Mesodermal cell (in vitro differentiated cells): ENCODE measurements around the gene ZNRF1.

Source experiments
- H3K27ac ChIP-seq: 2 replicates; pipeline ENCODE4 v1.7.0; 2013; ENCODE audit warnings: mild to moderate bottlenecking, low read depth, low read length, moderate library complexity; ENCODE audit not compliant: severe bottlenecking
- H3K36me3 ChIP-seq: 2 replicates; pipeline ENCODE4 v1.7.1; 2013; ENCODE audit warnings: mild to moderate bottlenecking, low read length, moderate library complexity; ENCODE audit not compliant: control insufficient read depth, insufficient read depth
- H3K4me1 ChIP-seq: one replicate; pipeline ENCODE4 v1.7.1; 2013; ENCODE audit warnings: mild to moderate bottlenecking, low read length; ENCODE audit not compliant: insufficient read depth, control insufficient read depth, poor library complexity, severe bottlenecking
- H3K4me3 ChIP-seq: 2 replicates; pipeline ENCODE4 v1.7.0; 2013; ENCODE audit warnings: low read length, control low read depth, mild to moderate bottlenecking; ENCODE audit not compliant: insufficient read depth, poor library complexity, severe bottlenecking; ENCODE audit errors: extremely low read depth
- H3K9me3 ChIP-seq: 2 replicates; pipeline ENCODE4 v1.7.1; 2013; ENCODE audit warnings: mild to moderate bottlenecking, low read length, moderate library complexity; ENCODE audit not compliant: control insufficient read depth
- WGBS, 2 experiments: methylation state at CpG; one replicate each; pipeline ENCODE4 v1.1.5; 2013; ENCODE audit warnings: missing lambda C conversion rate in 2 of 2; ENCODE audit not compliant: insufficient coverage in 2 of 2; 5-methylcytosine and 5-hydroxymethylcytosine counted together

ZNRF1 gene

GRCh38 chr16:75079346-75079926, 80.6 kb downstream of the ZNRF1 start:
- WGBS, 2 experiments: 92 to 94% methylated on average over 5 to 6 of the region's 7 CpGs
- Histone ChIP-seq H3K4me3 (no peak overlapping the region), H3K27ac (no peak overlapping the region), H3K9me3 (no peaks in the 10 kb centered on the region), H3K4me1 (peaks cover 17% of the 10 kb centered on the region), H3K36me3 (peaks cover 12% of the 10 kb centered on the region)

- WGBS, 2 experiments: 89 to 93% methylated on average over 7 to 8 of the region's 8 CpGs
- Histone ChIP-seq H3K9me3 (no peaks in the 10 kb centered on the region), H3K27ac (no peak overlapping the region), H3K36me3 (peaks cover 15% of the 10 kb centered on the region), H3K4me3 (no peak overlapping the region), H3K4me1 (peaks cover 14% of the 10 kb centered on the region)
Measured at GRCh38 chr16:75080205-75081029, 81.6 kb downstream of the ZNRF1 start.

- Histone ChIP-seq H3K36me3 (peaks cover 15% of the 10 kb centered on the region), H3K4me1 (peaks cover 19% of the 10 kb centered on the region), H3K27ac (no peak overlapping the region), H3K4me3 (no peak overlapping the region), H3K9me3 (no peaks in the 10 kb centered on the region)
- WGBS, 2 experiments: 98% methylated on average over 5 to 6 of the region's 6 CpGs
Measured at GRCh38 chr16:75081179-75081859, 82.5 kb downstream of the ZNRF1 start.

- Histone ChIP-seq H3K4me1 (peaks cover 36% of the 10 kb centered on the region), H3K4me3 (no peak overlapping the region), H3K36me3 (peaks cover 4% of the 10 kb centered on the region), H3K9me3 (no peaks in the 10 kb centered on the region), H3K27ac (no peak overlapping the region)
- WGBS, 2 experiments: 93 to 100% methylated on average over 5 of the region's 5 CpGs
Measured at GRCh38 chr16:75083813-75084212, 85.0 kb downstream of the ZNRF1 start.

GRCh38 chr16:75085556-75085955, 86.7 kb downstream of the ZNRF1 start:
- 95 to 96% methylated on average over 2 of the region's 4 CpGs for WGBS, 2 experiments
- H3K9me3 ChIP-seq: no peaks in the 10 kb centered on the region
- no peak overlapping the region for H3K27ac ChIP-seq
- no peak overlapping the region for H3K4me3 ChIP-seq
- peaks cover 27% of the 10 kb centered on the region for H3K4me1 ChIP-seq
- H3K36me3 ChIP-seq: peaks cover 4% of the 10 kb centered on the region

- H3K27ac ChIP-seq: peak overlapping the region; percentile 23
Measured at GRCh38 chr16:75086281-75086680, 87.5 kb downstream of the ZNRF1 start.

GRCh38 chr16:75086688-75087374, 88.0 kb downstream of the ZNRF1 start:
- H3K9me3 ChIP-seq: no peaks in the 10 kb centered on the region
- no peak overlapping the region for H3K4me3 ChIP-seq
- 94 to 98% methylated on average over 7 of the region's 10 CpGs for WGBS, 2 experiments
- H3K36me3 ChIP-seq: peaks cover 4% of the 10 kb centered on the region
- peaks cover 27% of the 10 kb centered on the region for H3K4me1 ChIP-seq
- peak overlapping the region; percentile 79 for H3K27ac ChIP-seq

More at GRCh38 chr16:75086281-75086680, 87.5 kb downstream of the ZNRF1 start:
- Histone ChIP-seq H3K9me3 (no peaks in the 10 kb centered on the region), H3K36me3 (peaks cover 4% of the 10 kb centered on the region), H3K4me3 (no peak overlapping the region), H3K4me1 (peaks cover 27% of the 10 kb centered on the region)
- 83 to 100% methylated on average over 1 of the region's 1 CpG for WGBS, 2 experiments

- H3K27ac ChIP-seq: peak overlapping the region; percentile 79
- H3K4me1 ChIP-seq: peaks cover 27% of the 10 kb centered on the region
- WGBS, 2 experiments: 87 to 92% methylated on average over 6 to 7 of the region's 10 CpGs
- H3K4me3 ChIP-seq: no peak overlapping the region
- no peaks in the 10 kb centered on the region for H3K9me3 ChIP-seq
- H3K36me3 ChIP-seq: peaks cover 4% of the 10 kb centered on the region
Measured at GRCh38 chr16:75087375-75087979, 88.7 kb downstream of the ZNRF1 start.

- Histone ChIP-seq H3K9me3 (no peaks in the 10 kb centered on the region), H3K27ac (no peak overlapping the region)
- WGBS, 2 experiments: 95 to 97% methylated on average over 2 to 3 of the region's 3 CpGs
Measured at GRCh38 chr16:75088216-75088615, 89.4 kb downstream of the ZNRF1 start.

GRCh38 chr16:75088934-75089333, 90.1 kb downstream of the ZNRF1 start:
- peaks cover 5% of the 10 kb centered on the region for H3K36me3 ChIP-seq
- 82 to 100% methylated on average over 4 to 6 of the region's 8 CpGs for WGBS, 2 experiments

More at GRCh38 chr16:75088216-75088615, 89.4 kb downstream of the ZNRF1 start:
- peaks cover 4% of the 10 kb centered on the region for H3K36me3 ChIP-seq
- H3K4me1 ChIP-seq: peaks cover 27% of the 10 kb centered on the region
- no peak overlapping the region for H3K4me3 ChIP-seq

More at GRCh38 chr16:75088934-75089333, 90.1 kb downstream of the ZNRF1 start:
- Histone ChIP-seq H3K9me3 (no peaks in the 10 kb centered on the region), H3K4me1 (peaks cover 24% of the 10 kb centered on the region), H3K4me3 (no peak overlapping the region), H3K27ac (no peak overlapping the region)
